Measurements from ENCODE around the gene CCDC171.

GRCh38 chr9:15512889-15513288 is 40.0 kb upstream of the CCDC171 start:
- TF ChIP-seq POLR2AphosphoS5 (IDR thresholded peaks at IDR 0.05; ENCODE audit: borderline replicate concordance, low read depth, low read length) (no peak), EZH2 (IDR thresholded peaks at IDR 0.05) (no peak), FOXP2 (optimal IDR thresholded peaks at IDR 0.05; ENCODE audit: control extremely low read depth, extremely low read length, insufficient read depth) (no peak)

Measured in SK-N-MC (cell line).